SHP77 treated with DMSO at 0.1 percent for 48 hours (cell line): ENCODE data around the gene KCNN2.

ENCODE experiments used
- DNase-seq: peaks from one replicate; lab custom pipeline; 2025; lab: John Stamatoyannopoulos, UW

Gene KCNN2

GRCh38 chr5:114361724-114362196 lies at the start of gene KCNN2:
Gene KCNN2 (plus strand): TSS chr5:114362070. CDS start chr5:114362140, 70 bp downstream.
- DNase-seq = no peak

DNA sequence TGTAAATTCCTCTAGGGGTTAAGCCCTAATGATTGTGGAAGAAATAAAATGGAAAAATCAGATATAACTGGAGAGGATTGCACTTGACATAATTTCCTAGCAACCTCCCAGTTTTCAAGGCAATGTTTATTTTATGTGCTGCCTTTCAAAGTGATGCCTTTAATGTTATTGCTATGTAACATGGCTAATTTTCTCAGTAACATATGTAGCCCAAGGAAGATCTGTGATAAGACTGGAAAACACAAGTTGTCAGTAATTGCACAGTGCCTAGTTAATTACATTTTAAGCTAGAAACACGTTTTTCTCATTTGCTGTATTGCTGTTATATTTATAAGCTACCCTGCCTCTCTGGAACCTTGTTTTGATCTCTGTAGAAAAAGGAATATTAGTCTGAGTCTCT lies 49.2 kb upstream of the KCNN2 start:
- DNase-seq = no peak

- no peak for DNase-seq
Measured at GRCh38 chr5:114314061-114314460, 47.8 kb upstream of the KCNN2 start.

- DNase-seq = no peak
Measured at GRCh38 chr5:114316167-114316566, 45.7 kb upstream of the KCNN2 start.

- DNase-seq = no peak
Measured at GRCh38 chr5:114317751-114318150, 44.1 kb upstream of the KCNN2 start.

DNA sequence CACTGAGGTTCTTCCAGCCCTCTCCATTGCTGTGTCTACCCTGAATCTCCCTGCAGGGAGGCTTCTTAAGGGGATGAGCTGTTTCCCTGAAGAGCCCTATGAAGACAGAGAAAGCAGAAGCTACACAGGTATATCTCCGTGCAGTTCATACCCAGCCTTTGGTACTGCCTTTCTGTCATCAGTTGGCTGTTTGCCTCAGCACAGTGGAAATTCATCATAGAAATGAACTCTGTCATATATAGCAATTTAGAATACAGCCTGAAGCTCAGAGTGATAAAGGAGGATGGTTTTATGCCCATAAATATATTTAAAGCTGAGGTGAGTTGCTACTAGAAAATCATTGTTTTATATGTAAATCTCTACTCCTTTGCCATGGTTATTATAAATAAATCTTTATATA lies 42.6 kb upstream of the KCNN2 start:
- DNase-seq = no peak

- DNase-seq = no peak
Measured at GRCh38 chr5:114319821-114320220, 42.0 kb upstream of the KCNN2 start.

DNA sequence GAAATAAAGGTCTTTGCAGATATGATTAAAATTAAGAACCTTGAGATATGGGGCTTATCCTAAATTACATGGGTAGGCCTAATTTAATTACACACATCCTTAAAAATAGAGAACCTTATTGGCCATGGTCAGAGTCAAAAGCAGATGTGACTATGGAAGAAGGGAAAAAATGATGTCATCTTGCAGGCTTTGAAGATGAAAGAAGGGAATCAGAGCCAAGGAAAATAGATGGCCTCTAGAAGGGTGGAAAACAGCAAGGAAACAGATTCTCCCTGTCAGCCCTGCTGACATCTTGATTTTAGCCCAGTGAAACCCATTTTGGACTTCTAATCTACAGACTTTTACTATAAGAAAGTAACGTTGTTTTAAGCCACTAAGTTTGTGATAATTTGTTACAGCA lies 37.6 kb upstream of the KCNN2 start:
- no peak for DNase-seq

DNA sequence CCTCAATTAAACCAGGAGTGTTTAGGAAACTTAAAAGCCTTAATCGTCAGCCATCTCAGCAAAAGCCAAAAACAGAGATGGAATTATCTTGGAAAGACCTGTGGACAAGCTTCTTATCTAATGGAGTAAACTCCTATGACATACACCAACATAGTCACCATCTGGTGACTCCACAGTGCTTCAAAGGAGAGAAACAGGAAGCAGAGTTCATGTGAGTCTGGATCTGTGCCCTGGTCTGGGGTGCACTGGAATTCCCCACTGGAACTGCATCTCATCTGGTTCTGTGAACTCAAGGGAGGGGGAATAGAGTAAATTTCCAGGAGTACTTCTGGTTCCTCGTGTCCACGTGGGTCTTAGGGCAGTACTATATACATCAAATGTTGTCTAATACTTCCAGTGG lies 36.3 kb upstream of the KCNN2 start:
- no peak for DNase-seq

- DNase-seq = no peak
Measured at GRCh38 chr5:114327474-114327873, 34.4 kb upstream of the KCNN2 start.

DNA sequence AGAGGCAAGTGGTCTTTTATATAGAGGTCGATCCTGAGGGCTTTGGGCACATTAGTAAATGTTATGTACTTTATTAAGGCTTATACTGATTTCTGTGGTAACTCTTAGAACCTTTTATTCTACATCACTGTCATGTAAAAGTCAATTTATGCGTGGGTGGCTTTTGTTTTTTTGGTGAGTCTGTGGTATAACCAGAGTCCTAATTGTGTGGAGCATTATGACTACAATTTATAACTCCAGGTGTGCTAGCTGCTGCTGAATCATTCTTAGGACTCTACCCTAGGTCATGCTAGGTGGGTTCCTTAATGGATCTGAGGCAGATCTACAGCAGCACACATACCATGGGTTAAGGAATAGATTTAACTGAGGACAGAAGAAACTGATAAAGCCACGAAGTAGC lies 33.9 kb upstream of the KCNN2 start:
- no peak for DNase-seq

GRCh38 chr5:114330916-114331531 lies 30.8 kb upstream of the KCNN2 start:
- no peak for DNase-seq

DNA sequence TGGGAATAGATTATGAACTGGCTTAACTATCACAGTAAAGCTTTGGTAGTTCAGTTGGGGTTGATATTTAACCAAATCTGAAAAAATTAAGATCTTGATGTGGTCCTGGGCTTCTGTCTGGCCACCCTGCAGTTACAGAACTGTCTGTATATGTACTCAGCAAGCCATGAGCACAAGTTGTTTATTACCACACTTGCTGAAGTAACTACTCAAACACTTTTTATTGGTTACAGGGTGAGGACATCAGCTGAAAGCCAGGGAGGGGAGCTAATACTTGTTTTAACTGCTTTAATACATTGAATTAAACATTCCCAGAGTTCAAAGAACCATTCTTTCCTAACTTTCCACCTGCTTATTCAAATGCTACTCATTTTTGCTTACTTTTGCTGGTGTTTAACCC lies 29.4 kb upstream of the KCNN2 start:
- DNase-seq = no peak

GRCh38 chr5:114332925-114333324 lies 28.9 kb upstream of the KCNN2 start:
- no peak for DNase-seq

DNA sequence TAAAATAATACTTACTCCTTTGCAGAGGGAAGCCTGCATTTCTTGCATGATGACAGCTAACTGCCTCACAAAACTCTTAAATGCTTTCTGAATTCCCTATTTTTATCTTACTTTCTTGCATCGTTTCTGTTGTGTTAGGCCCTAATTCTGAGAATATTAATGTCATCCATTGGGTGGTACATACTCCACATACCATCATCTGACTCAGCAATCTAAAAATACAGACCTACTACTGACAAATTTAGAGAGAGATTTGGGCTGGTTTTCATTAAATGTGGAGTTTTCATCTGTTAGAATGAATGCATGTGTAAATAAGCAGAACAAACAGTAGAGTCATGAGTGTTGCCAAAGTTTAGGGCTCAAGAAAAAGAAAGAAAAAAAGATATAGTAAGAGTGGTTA lies 26.5 kb upstream of the KCNN2 start:
- no peak for DNase-seq

GRCh38 chr5:114339108-114339507 lies 22.8 kb upstream of the KCNN2 start:
- no peak for DNase-seq

DNA sequence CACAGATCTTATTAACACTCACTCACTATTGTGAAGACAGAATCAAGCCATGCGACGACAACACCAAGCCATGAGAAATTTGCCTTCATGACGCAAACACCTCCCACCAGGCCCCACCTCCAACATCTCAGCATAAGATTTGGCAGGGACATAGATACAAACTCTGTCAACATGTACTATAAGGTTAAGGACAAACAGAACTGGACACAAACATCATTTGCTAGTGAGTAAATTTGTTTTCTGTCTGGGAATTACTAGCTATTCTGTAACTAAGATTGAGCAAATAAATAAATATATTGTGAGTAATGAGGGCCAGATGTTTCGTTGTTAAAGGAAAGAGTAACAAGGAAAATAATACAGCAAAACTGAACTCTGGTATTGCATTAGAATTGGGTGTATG lies 15.7 kb upstream of the KCNN2 start:
- no peak for DNase-seq

- DNase-seq = no peak
Measured at GRCh38 chr5:114355086-114355830, 6.6 kb upstream of the KCNN2 start.

DNA sequence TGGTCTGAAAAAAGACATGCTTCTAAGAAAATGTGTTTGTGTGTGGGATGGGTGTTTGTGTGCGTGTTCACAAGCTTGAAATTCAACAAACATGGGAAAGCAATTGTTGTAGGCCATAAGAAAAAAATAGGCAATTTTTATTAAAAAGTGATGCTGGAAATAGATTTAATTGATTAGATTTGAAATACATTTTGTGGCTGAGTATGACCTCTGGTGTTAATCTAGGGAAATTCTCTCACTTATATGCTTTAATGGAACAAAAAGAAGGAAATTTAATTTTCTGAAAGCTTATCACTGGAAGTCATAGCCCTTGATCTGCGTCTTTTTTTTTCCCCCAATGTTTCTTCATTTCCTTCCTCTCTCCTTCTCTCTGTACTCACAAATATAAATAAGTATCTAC lies 3.5 kb upstream of the KCNN2 start:
- no peak for DNase-seq

DNA sequence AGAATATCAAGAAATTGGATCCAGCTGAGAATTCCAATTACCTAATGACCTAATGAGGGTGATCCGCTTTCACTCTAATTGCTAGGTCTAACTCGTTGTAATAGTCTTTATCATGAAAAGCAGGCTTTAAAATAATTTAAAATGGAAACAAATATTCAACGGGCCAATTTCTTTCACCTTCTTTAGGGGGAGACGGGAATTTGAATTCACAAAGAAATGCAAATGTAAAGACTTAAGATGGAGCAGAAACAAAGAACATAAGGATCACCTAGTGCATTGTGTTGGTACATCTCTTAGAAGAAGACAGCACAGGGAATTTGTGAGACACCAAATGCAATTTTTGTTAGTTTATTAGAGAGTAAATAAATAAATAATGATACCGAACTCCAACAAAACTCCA lies 1.5 kb upstream of the KCNN2 start:
- no peak for DNase-seq

- DNase-seq = no peak
Measured at GRCh38 chr5:114360816-114361723, 800 bp upstream of the KCNN2 start.

- no peak for DNase-seq
Measured at GRCh38 chr5:114362197-114362976, 517 bp downstream of the KCNN2 start.
